OCI-LY1 (cell line): ENCODE data around the gene ITGB8.

ENCODE experiments used
- H2AFZ ChIP-seq: fragments of 200-600 bp; sonication (generic), shearing (Covaris generic); 2 replicates; pipeline ENCODE4 v1.6.0; 2014; ENCODE audit warnings: antibody characterized with exemption, mild to moderate bottlenecking, low read length
- H3F3A ChIP-seq: fragments of 200-600 bp; sonication (generic), shearing (Covaris generic); 2 replicates; pipeline ENCODE4 v1.6.0; 2014; ENCODE audit warnings: mild to moderate bottlenecking, antibody characterized with exemption, low read length, moderate library complexity; ENCODE audit not compliant: insufficient read depth
- H3K27ac ChIP-seq: fragments of 200-600 bp; sonication (generic); 2 replicates; pipeline ENCODE4 v1.5.1; 2014; ENCODE audit warnings: low read length, mixed run types, mild to moderate bottlenecking, low read depth; ENCODE audit not compliant: poor library complexity, severe bottlenecking
- H3K27me3 ChIP-seq: fragments of 200-600 bp; sonication (generic); 2 replicates; pipeline ENCODE4 v1.6.0; 2014; ENCODE audit warnings: antibody characterized with exemption, mild to moderate bottlenecking, low read length, moderate library complexity; ENCODE audit not compliant: insufficient read depth
- H3K36me3 ChIP-seq: fragments of 200-600 bp; sonication (generic); 2 replicates; pipeline ENCODE4 v1.6.1; 2014; ENCODE audit warnings: mild to moderate bottlenecking, antibody characterized with exemption, low read length, moderate library complexity, mixed read lengths; ENCODE audit not compliant: insufficient read depth
- H3K4me1 ChIP-seq: fragments of 200-600 bp; sonication (generic); 2 replicates; pipeline ENCODE4 v1.5.1; 2014; ENCODE audit warnings: mild to moderate bottlenecking, low read length, moderate library complexity; ENCODE audit not compliant: insufficient read depth, severe bottlenecking
- H3K4me2 ChIP-seq: fragments of 200-600 bp; sonication (generic), shearing (Covaris generic); 2 replicates; pipeline ENCODE4 v1.6.1; 2014; ENCODE audit warnings: low read length
- H3K4me3 ChIP-seq: fragments of 200-600 bp; sonication (generic); 2 replicates; pipeline ENCODE4 v1.5.1; 2014; ENCODE audit warnings: low read length, low read depth, mild to moderate bottlenecking, mixed read lengths; ENCODE audit not compliant: poor library complexity, severe bottlenecking
- H3K79me2 ChIP-seq: fragments of 200-600 bp; shearing (Covaris generic); 2 replicates; pipeline ENCODE4 v1.6.1; 2016; ENCODE audit warnings: mixed run types, low read length, mixed read lengths; ENCODE audit not compliant: insufficient read depth
- H3K9ac ChIP-seq: fragments of 200-600 bp; sonication (generic), shearing (Covaris generic); 2 replicates; pipeline ENCODE4 v1.6.1; 2014; ENCODE audit warnings: mild to moderate bottlenecking, low read length, mixed read lengths
- H3K9me2 ChIP-seq: fragments of 200-600 bp; sonication (generic), shearing (Covaris generic); 2 replicates; pipeline ENCODE4 v1.6.1; 2014; ENCODE audit warnings: low read depth, mild to moderate bottlenecking, low read length, mixed read lengths
- H3K9me3 ChIP-seq: fragments of 200-600 bp; shearing (Covaris generic); 2 replicates; pipeline ENCODE4 v1.6.1; 2014; ENCODE audit warnings: low read length, mixed read lengths
- H4K20me1 ChIP-seq: fragments of 200-600 bp; sonication (generic), shearing (Covaris generic); 2 replicates; pipeline ENCODE4 v1.6.0; 2016; ENCODE audit warnings: mild to moderate bottlenecking, low read length; ENCODE audit not compliant: insufficient read depth
- EZH2 ChIP-seq: fragments of 200-600 bp; sonication (generic), shearing (Covaris generic); IDR thresholded peaks from 2 replicates; pipeline ENCODE4 v1.8.0; 2017; ENCODE audit warnings: borderline replicate concordance, mixed run types, mild to moderate bottlenecking, antibody characterized with exemption, low read length, moderate library complexity, mixed read lengths
- TF ChIP-seq, protein P1 (sequence below): fragments of 200-600 bp; sonication (generic), shearing (Covaris generic); IDR thresholded peaks from 2 replicates; pipeline ENCODE4 v1.5.1; 2017; ENCODE audit warnings: mild to moderate bottlenecking, antibody characterized with exemption, low read length, moderate library complexity, mixed read lengths

Gene ITGB8

DNA sequence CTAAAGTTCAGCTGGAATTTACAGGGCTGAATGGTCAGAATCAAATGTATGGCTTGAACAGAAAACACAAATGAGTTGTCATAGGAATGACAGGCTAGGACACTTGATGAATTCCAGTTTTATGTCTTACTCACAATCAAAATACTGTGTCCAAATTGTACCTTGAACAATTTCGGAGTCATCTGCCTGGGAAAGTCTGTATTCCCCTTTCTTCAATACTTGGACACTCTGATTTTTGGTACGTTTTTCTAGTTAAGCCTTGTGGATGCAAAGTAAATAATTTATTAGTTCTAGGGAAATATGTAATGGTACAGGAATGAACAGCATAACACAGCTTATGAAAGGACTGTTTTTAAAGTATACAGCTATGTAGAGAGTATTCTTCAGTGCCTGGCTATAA is 100.4 kb downstream of the ITGB8 start:
- no peaks in the 10 kb centered on the region for H4K20me1 ChIP-seq
- no peak overlapping the region for H3K27ac ChIP-seq
- H3K9ac ChIP-seq = no peak overlapping the region
- H3K9me3 ChIP-seq = no peaks in the 10 kb centered on the region; the same call in 1 of the 2 replicates
- no peak for TF ChIP-seq EZH2
- TF ChIP-seq, protein P1, sequence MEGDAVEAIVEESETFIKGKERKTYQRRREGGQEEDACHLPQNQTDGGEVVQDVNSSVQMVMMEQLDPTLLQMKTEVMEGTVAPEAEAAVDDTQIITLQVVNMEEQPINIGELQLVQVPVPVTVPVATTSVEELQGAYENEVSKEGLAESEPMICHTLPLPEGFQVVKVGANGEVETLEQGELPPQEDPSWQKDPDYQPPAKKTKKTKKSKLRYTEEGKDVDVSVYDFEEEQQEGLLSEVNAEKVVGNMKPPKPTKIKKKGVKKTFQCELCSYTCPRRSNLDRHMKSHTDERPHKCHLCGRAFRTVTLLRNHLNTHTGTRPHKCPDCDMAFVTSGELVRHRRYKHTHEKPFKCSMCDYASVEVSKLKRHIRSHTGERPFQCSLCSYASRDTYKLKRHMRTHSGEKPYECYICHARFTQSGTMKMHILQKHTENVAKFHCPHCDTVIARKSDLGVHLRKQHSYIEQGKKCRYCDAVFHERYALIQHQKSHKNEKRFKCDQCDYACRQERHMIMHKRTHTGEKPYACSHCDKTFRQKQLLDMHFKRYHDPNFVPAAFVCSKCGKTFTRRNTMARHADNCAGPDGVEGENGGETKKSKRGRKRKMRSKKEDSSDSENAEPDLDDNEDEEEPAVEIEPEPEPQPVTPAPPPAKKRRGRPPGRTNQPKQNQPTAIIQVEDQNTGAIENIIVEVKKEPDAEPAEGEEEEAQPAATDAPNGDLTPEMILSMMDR = no peak
- H3K9me2 ChIP-seq = no peaks in the 10 kb centered on the region
- H3K4me3 ChIP-seq = no peak overlapping the region
- no peaks in the 10 kb centered on the region for H3K36me3 ChIP-seq
- H3K4me2 ChIP-seq = no peak overlapping the region
- H2AFZ ChIP-seq = no peak overlapping the region
- no peaks in the 10 kb centered on the region for H3K27me3 ChIP-seq
- no peaks in the 10 kb centered on the region for H3F3A ChIP-seq
- no peaks in the 10 kb centered on the region for H3K4me1 ChIP-seq
- no peaks in the 10 kb centered on the region for H3K79me2 ChIP-seq

DNA sequence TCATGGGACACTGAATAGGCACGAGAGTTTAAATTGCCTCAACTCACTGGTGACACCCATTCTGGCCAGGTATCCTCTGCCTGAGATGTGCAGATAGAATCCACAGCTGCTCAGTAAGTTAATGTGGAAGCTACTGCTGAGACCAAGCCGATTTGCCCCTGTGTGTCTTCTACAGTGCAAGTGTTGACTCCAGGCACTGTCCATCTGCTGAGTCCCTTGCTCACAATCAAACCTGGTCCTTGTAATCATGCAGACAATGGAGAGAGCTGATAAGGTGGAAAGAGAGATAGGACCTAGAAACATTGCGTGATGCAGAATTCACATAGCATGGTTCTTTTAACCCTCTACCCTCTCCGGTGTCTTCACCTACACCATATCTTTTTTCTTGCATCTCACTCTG is 101.4 kb downstream of the ITGB8 start:
- Histone ChIP-seq H4K20me1 (no peaks in the 10 kb centered on the region), H3K36me3 (no peaks in the 10 kb centered on the region), H3K4me3 (no peak overlapping the region), H2AFZ (no peak overlapping the region), H3K9me2 (no peaks in the 10 kb centered on the region), H3K9ac (no peak overlapping the region), H3K9me3 (no peaks in the 10 kb centered on the region), H3F3A (no peaks in the 10 kb centered on the region), H3K79me2 (no peaks in the 10 kb centered on the region), H3K27ac (no peak overlapping the region), H3K27me3 (no peaks in the 10 kb centered on the region), H3K4me1 (no peaks in the 10 kb centered on the region), H3K4me2 (no peak overlapping the region)
- TF ChIP-seq, protein P1 = no peak
- no peak for TF ChIP-seq EZH2

DNA sequence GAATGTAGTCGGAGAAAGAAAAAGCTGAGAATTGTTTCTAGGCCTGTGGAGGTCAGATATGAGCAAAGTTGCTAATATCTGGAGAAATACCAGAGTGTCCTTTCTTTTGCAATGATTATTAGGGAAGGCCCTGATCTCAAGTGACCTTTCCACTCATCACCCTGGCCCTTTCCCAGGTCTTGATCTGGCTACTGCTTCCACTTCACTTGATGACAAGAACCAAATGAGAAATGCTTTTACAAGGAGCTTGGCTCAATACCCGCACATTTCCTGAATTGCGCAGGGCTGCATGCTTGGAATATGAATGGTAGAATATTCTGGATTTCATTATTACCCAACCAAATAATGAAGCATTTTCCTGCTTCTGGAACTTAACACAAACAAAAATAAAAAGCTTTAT is 104.6 kb downstream of the ITGB8 start:
- H3K27me3 ChIP-seq = no peaks in the 10 kb centered on the region
- H3K9ac ChIP-seq = no peak overlapping the region
- no peaks in the 10 kb centered on the region for H3K9me2 ChIP-seq
- peaks cover 16% of the 10 kb centered on the region for H3K4me1 ChIP-seq
- no peak overlapping the region for H3K4me3 ChIP-seq
- H4K20me1 ChIP-seq = no peaks in the 10 kb centered on the region
- H3K36me3 ChIP-seq = no peaks in the 10 kb centered on the region
- no peak overlapping the region for H2AFZ ChIP-seq
- no peaks in the 10 kb centered on the region for H3F3A ChIP-seq
- no peaks in the 10 kb centered on the region for H3K9me3 ChIP-seq
- H3K27ac ChIP-seq = no peak overlapping the region
- TF ChIP-seq, protein P1 = no peak
- TF ChIP-seq EZH2 = no peak
- no peak overlapping the region for H3K4me2 ChIP-seq
- H3K79me2 ChIP-seq = no peaks in the 10 kb centered on the region
